HL-60 (cell line): ENCODE results near the gene RPL3.

Experiments used
- DNase-seq, 2 experiments: peaks; one replicate each; pipeline ENCODE4 v3.0.0-alpha.2; 2010 to 2020; ENCODE audit warnings: low read depth in 1 of 2, low spot score in 1 of 2
- H3K27ac ChIP-seq: fragments of 250-450 bp; sonication (Bioruptor Pico); replicated peaks from 2 replicates; pipeline ENCODE4 v1.5.1; 2020; ENCODE audit warnings: mild to moderate bottlenecking, moderate library complexity
- H3K27me3 ChIP-seq: fragments of 250-450 bp; sonication (Bioruptor Pico); 2 replicates; pipeline ENCODE4 v1.5.1; 2021; ENCODE audit warnings: mild to moderate bottlenecking, moderate library complexity; ENCODE audit not compliant: insufficient read depth, poor library complexity, severe bottlenecking
- H3K4me3 ChIP-seq: replicated peaks from 2 replicates; pipeline ENCODE4 v1.5.1; 2011; ENCODE audit warnings: mild to moderate bottlenecking, control low read depth, low read length; ENCODE audit not compliant: insufficient read depth
- CTCF ChIP-seq: IDR thresholded peaks from one replicate; pipeline ENCODE4 v1.5.1; 2011; ENCODE audit warnings: low read length, control low read depth, inconsistent platforms; ENCODE audit not compliant: insufficient read depth
- GABPA ChIP-seq: IDR thresholded peaks from 2 replicates; pipeline ENCODE4 v1.6.1; 2012; ENCODE audit warnings: low read depth
- POLR2AphosphoS5 ChIP-seq: IDR thresholded peaks from 2 replicates; pipeline ENCODE4 v1.6.1; 2012; ENCODE audit warnings: low read depth
- REST ChIP-seq: IDR thresholded peaks from 2 replicates; pipeline ENCODE4 v1.6.1; 2012; ENCODE audit warnings: low read depth; ENCODE audit not compliant: insufficient replicate concordance
- SPI1 ChIP-seq: IDR thresholded peaks from 2 replicates; pipeline ENCODE4 v1.6.1; 2012; ENCODE audit warnings: low read depth, mild to moderate bottlenecking, borderline replicate concordance

RPL3 gene

GRCh38 chr22:39301926-39302325, 17.5 kb downstream of the RPL3 start:
- no peak for TF ChIP-seq GABPA
- no peak for TF ChIP-seq POLR2AphosphoS5
- TF ChIP-seq REST = no peak
- no peak for TF ChIP-seq CTCF
- TF ChIP-seq SPI1 = no peak
- Histone ChIP-seq H3K4me3 (no peak overlapping the region), H3K27ac (no peak overlapping the region), H3K27me3 (no peaks in the 10 kb centered on the region)
- DNase-seq = no peak

DNA sequence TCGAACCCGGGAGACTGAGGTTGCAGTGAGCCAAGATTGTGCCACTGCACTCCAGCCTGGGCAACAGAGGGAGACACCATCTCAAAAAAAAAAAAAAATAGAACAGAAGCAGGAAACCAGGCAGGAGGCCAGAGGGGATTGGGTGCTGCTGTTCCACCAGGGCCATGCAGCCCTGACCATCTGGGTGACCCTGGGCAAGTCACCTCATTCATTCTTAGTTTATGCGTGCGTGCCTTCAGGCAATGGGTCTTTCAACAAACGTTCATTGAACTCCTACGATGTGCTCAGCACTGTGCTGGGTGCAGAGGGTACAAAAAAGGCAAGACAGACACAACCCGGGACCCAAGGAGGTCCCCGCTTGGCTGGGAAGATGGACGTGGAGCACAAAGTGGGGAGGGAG, 18.3 kb downstream of the RPL3 start:
- H3K27ac ChIP-seq = no peak overlapping the region
- H3K4me3 ChIP-seq = no peak overlapping the region
- TF ChIP-seq GABPA (no peak), CTCF (no peak), POLR2AphosphoS5 (no peak), SPI1 (no peak), REST (no peak)
- no peak for DNase-seq
- H3K27me3 ChIP-seq = no peaks in the 10 kb centered on the region

GRCh38 chr22:39300186-39300830, 19.1 kb downstream of the RPL3 start:
- H3K27ac ChIP-seq = no peak overlapping the region
- DNase-seq = peak; percentile 70 to 74
- TF ChIP-seq SPI1 (peak; percentile 43; the same call in 1 of the 2 replicates), CTCF (no peak), POLR2AphosphoS5 (0 out of 2 replicates have a peak, but pooled peaks have one; percentile 22)
- H3K27me3 ChIP-seq = no peaks in the 10 kb centered on the region
- no peak overlapping the region for H3K4me3 ChIP-seq

GRCh38 chr22:39299829-39300178, 19.6 kb downstream of the RPL3 start:
- no peak overlapping the region for H3K4me3 ChIP-seq
- DNase-seq = peak in 1 of 2 experiments; percentile 70
- no peak overlapping the region for H3K27ac ChIP-seq
- TF ChIP-seq SPI1 (peak; percentile 42; the same call in 1 of the 2 replicates), POLR2AphosphoS5 (no peak), CTCF (no peak), GABPA (peak; percentile 57; the same call in 1 of the 2 replicates), REST (no peak)
- H3K27me3 ChIP-seq = no peaks in the 10 kb centered on the region
